ENCODE results near the gene NEUROD4. TPM values are rescaled to one million over a fixed set of nuclear protein-coding genes. Genes with fewer than 3 reads are reported as not detected.

The NEUROD4 gene
- total RNA-seq, 1 donor from 2014 or later = not detected

GRCh38 chr12:55058082-55058481, 38.3 kb downstream of the NEUROD4 start:
- DNase-seq (ENCODE audit: low read depth in 2 of 2) = no peak

GRCh38 chr12:55058776-55059175, 39.0 kb downstream of the NEUROD4 start:
- no peak for DNase-seq (ENCODE audit: low read depth in 2 of 2)

- no peak for DNase-seq (ENCODE audit: low read depth in 2 of 2)
Measured at GRCh38 chr12:55060470-55060869, 40.7 kb downstream of the NEUROD4 start.

GRCh38 chr12:55061024-55061423, 41.2 kb downstream of the NEUROD4 start:
- DNase-seq (ENCODE audit: low read depth in 2 of 2) = no peak

- no peak for DNase-seq (ENCODE audit: low read depth in 2 of 2)
Measured at GRCh38 chr12:55063291-55063690, 43.5 kb downstream of the NEUROD4 start.

GRCh38 chr12:55065535-55065934, 45.8 kb downstream of the NEUROD4 start:
- DNase-seq (ENCODE audit: low read depth in 2 of 2) = no peak

- no peak for DNase-seq (ENCODE audit: low read depth in 2 of 2)
Measured at GRCh38 chr12:55067701-55068100, 47.9 kb downstream of the NEUROD4 start.

- DNase-seq (ENCODE audit: low read depth in 2 of 2) = peak; percentile 62 to 64
Measured at GRCh38 chr12:55068416-55069010, 48.7 kb downstream of the NEUROD4 start.

- peak; percentile 28 to 37 for DNase-seq (ENCODE audit: low read depth in 2 of 2)
Measured at GRCh38 chr12:55072083-55072482, 52.3 kb downstream of the NEUROD4 start.

- DNase-seq (ENCODE audit: low read depth in 2 of 2) = peak; percentile 83 to 86
Measured at GRCh38 chr12:55073043-55074022, 53.6 kb downstream of the NEUROD4 start.

GRCh38 chr12:55074806-55075205, 55.0 kb downstream of the NEUROD4 start:
- peak; percentile 40 to 61 for DNase-seq (ENCODE audit: low read depth in 2 of 2)

Other genes starting within 250 kb of the NEUROD4 start
- gene MUCL1, start 165.5 kb upstream of the NEUROD4 start, total RNA-seq = not detected in 2 replicates
- gene TESPA1, start 35.2 kb upstream of the NEUROD4 start, total RNA-seq = not detected in 2 replicates
- gene OR9K2, start 106.4 kb downstream of the NEUROD4 start, total RNA-seq = not detected in 2 replicates
- not detected in 2 replicates for gene OR10A7, start 201.1 kb downstream of the NEUROD4 start, total RNA-seq
- gene OR6C74, start 224.6 kb downstream of the NEUROD4 start, total RNA-seq = not detected in 2 replicates

Measured in lung microvascular endothelial cell (primary cell).